Measurements from ENCODE around the gene ATG5. TPM values are rescaled to one million over a fixed set of nuclear protein-coding genes. Genes with fewer than 3 reads are reported as not detected.
"Not testable (repeated sequence)": the region's sequence is repeated elsewhere in the genome, so short reads cannot be mapped to it uniquely, and the experiment has no call there.

Gene ATG5
- polyA plus RNA-seq, 4 donors: 40.6 to 60.4 (median 50.0) TPM

DNA sequence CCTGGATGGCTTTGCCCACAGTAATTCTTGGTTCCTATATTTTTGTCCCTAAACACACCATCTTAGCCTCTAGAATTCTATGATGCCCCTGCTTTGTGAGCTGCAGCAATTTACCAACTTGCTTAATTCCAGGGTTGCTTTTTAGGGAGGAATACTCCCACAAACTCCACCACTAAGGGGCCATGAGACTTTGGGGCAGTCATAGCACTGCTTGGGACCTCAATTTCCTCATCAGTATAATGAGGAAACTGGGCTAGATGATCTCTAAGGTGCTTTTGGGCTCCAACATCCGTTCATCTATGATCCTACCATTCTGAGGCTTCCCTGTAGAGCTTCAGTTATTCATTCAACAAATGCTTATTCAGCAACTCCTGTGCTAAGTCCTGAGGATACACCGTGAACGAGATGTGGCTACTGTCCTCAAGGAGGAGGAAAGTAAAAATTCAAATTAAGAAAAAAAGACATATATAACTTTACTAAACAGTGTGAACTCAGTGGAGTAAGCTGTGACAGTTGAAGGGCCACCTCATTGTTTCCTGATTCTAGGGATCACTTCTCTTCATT is 164.2 kb downstream of the ATG5 start:
- no peak for DNase-seq (ENCODE audit: low read depth in 4 of 4, low spot score in 3 of 4)

- no peak for DNase-seq (ENCODE audit: low read depth in 4 of 4, low spot score in 3 of 4)
Observed at GRCh38 chr6:106160189-106160588, 165.4 kb downstream of the ATG5 start.

DNA sequence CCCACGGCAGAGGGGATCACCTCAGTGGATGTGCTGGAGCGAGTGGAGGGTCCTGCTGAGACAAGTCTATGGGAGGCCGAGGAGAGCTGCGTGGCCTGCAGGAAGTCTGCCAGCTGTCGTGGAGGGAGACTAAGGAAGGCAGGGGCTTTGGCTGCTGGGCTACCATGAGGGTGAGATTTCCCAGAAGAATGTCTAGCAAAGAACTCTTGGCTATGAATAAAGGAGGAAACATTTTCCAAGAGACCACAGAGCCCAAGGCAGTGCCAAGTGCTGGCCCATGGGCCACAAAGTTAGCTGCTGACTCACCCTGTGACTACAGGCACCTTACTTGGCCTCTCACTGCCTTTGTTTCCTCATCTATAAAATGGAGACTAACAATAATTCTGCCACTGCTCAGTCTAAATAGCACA is 166.0 kb downstream of the ATG5 start:
- DNase-seq (ENCODE audit: low read depth in 4 of 4, low spot score in 3 of 4): no peak

GRCh38 chr6:106158816-106159215 is 166.7 kb downstream of the ATG5 start:
- no peak for DNase-seq (ENCODE audit: low read depth in 4 of 4, low spot score in 3 of 4)

DNA sequence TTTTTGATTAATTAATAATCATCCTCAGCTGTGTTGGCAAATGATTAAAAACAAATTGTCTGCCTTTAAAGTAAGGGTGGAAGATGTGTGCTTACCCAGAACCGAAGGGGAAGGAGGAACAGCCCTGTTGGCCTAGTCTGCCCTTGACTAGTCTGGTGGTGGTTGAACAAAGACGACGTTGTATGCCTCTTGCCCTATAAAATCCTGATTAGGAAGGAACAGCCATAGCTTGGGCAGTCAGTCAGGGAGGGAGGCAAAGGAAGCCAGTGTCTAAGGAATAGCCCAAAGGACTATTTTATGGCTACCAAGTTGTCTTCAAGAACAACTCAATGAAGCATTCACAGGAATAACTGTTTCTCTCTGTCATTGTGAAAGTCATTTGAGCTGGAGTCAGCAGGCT is 168.7 kb downstream of the ATG5 start:
- DNase-seq (ENCODE audit: low read depth in 4 of 4, low spot score in 3 of 4): no peak

DNA sequence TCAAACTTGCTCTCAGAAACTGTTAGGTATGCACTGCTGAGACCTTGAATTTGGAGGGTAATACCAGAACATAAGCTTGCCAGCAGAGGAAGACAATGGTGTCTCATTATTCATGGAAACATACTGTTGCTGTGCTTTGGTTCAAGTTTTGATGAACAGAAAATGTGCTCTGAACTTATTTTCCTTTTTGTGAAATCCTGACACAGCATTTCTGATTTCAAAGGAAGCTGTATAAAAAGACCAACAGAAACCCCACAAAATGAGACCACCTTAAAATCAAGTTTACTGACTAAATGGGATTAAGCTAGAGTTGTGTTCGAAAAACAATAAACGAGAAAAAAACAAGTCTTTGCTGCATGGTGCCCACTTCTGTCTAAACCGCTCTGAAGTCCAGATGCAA is 169.1 kb downstream of the ATG5 start:
- DNase-seq (ENCODE audit: low read depth in 4 of 4, low spot score in 3 of 4): no peak

GRCh38 chr6:106155219-106155830 is 170.2 kb downstream of the ATG5 start:
- no peak for DNase-seq (ENCODE audit: low read depth in 4 of 4, low spot score in 3 of 4)

GRCh38 chr6:106154326-106154725 is 171.2 kb downstream of the ATG5 start:
- DNase-seq (ENCODE audit: low read depth in 4 of 4, low spot score in 3 of 4): no peak

DNA sequence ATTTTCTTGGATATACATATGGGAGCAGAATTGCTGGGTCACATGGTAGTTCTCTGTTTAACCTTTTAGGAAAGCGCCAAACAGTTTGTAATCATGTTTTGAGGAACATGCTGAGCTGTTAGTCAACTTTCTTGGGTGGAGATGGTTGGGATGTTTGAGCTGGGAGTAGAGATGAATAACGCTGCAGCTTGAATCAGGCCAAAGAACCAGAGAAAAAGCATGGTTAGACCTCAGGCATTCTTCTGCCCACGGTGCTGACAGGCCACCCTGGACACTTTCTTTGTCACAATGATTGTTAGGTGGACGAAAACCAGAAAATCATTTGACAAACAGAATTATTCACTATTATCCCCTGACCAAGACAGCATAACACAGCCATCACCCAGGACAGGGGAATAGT is 172.6 kb downstream of the ATG5 start:
- DNase-seq (ENCODE audit: low read depth in 4 of 4, low spot score in 3 of 4): no peak

- DNase-seq (ENCODE audit: low read depth in 4 of 4, low spot score in 3 of 4): not testable (repeated sequence)
Observed at GRCh38 chr6:106152476-106152875, 173.1 kb downstream of the ATG5 start.

GRCh38 chr6:106149472-106150069 is 176.0 kb downstream of the ATG5 start:
- DNase-seq (ENCODE audit: low read depth in 4 of 4, low spot score in 3 of 4): no peak

DNA sequence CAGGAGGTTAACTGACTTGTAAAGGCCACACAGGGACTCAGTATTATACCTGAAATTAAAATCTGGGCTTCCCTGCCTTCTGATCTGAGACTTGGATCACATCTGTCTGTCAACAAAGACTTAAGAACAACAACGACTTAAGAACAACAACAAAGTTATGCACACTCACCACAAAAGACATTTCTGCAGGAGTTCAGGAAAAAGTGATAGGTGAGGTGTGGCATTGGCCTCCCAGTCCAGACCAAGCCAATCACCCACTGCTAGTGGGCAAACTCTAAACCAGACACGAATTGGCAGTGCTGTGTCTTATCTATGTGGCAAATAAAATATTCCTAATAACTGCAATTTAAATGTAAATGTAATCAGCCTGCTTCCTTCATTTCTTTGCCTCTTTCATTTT is 178.1 kb downstream of the ATG5 start:
- DNase-seq (ENCODE audit: low read depth in 4 of 4, low spot score in 3 of 4): no peak

GRCh38 chr6:106146852-106147351 is 178.7 kb downstream of the ATG5 start:
- no peak for DNase-seq (ENCODE audit: low read depth in 4 of 4, low spot score in 3 of 4)

DNA sequence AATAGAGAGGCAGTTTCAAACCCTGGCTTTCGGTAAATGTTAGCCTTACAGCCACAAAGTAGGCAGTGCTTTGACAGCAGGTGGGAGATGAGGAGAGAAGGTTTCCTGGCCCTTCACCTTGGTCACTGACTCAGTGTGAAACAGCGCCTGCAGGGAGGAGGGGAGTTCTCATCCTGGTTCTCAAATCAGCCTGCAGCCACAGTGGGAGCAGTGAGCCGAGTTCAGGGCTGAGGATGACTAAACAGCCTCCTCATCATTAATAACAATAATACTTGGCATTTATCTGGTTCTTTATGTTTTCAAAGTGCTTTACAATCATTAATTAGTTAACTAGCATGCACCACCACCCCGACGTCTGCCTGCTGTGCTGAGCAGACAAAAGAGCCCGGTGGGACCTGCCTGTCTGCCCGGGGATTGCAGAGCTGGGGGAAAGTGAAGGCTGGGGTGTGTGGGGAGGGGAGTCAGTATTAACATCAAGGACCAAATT is 179.8 kb downstream of the ATG5 start:
- no peak for DNase-seq (ENCODE audit: low read depth in 4 of 4, low spot score in 3 of 4)

DNA sequence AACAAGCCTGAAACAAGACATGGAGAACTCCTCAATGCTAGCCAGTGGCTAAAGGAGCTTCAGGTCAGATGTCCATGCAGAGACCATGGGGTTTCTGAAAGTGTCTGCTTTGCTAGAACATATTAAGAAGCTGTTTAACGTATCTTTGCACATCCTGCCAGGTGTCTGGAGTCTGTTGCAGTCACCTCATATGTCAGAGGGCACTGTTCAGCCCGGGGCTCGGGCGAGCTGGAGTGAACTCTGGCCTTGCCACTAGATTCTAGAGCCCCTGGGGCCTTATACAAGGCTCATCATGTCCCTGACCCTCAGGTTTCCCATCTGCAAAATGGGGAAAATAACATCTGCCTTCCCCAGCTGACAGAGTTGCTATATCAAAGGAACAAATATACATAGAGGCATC is 180.4 kb downstream of the ATG5 start:
- DNase-seq (ENCODE audit: low read depth in 4 of 4, low spot score in 3 of 4): no peak

- no peak for DNase-seq (ENCODE audit: low read depth in 4 of 4, low spot score in 3 of 4)
Observed at GRCh38 chr6:106143665-106144064, 181.9 kb downstream of the ATG5 start.

DNA sequence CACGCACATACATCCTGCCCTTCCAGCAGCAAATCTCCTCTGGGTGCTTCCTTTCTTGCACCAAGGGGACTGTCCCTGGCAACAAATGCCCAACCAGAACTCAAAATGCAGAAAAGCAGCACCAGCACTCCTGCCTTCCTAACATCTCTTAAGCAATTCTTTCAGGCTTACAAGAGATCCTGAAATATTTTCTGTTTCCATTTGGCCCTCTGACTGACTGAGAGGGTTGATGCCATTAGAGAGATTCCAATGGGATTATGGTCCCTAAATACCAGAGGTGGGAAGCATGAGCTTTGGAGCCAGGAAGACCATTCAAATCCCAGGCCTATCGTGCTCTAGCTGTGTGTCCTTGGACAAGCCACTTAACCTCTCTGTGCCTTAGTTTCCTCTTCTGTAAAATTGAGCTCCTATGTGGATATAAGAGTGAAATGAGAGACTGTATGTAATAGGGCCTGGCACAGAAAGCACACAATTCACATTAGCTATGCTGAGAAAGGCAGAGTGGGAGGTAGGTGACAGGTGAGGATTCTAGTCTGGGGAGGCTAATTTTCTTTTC is 182.6 kb downstream of the ATG5 start:
- DNase-seq (ENCODE audit: low read depth in 4 of 4, low spot score in 3 of 4): no peak

DNA sequence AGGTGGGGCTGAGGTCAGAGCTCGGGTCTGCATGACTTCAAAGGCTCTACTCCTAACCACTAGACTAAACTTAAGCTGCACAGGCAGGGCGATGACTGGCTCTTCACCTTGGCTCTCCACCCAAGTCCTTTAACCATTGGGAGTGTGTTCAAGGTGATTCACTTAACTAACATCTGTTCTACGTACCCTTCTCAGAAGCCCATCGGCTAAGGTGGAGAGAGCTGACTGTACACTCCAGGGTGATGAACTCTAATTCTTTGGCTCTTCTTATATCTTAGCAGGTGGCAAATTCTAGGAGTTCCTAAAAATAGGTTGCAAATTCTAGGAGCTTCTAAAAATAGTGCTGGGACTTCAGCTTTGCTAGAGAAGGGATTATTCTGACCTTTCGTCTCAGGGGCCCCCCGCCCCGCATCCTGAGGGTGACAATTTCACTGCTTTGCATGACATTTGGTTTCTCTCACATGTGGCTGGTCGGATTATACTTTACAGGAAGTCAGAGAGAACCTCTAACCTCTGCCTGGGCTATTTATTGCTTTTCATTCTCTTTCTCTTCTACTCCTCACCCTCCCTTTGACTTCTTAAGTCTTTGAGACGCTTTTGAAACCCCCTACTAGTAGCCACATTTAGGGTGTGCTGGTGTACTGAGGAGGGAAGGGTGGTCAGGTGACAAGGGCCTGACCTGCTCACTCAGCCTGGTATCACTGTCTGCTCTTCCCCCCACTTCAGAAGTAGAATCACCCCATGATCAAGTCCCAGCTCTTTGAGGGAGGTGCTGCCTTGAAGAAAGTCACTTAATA is 183.9 kb downstream of the ATG5 start:
- DNase-seq (ENCODE audit: low read depth in 4 of 4, low spot score in 3 of 4): no peak

- no peak for DNase-seq (ENCODE audit: low read depth in 4 of 4, low spot score in 3 of 4)
Observed at GRCh38 chr6:106138151-106138550, 187.4 kb downstream of the ATG5 start.

GRCh38 chr6:106136845-106137244 is 188.7 kb downstream of the ATG5 start:
- DNase-seq (ENCODE audit: low read depth in 4 of 4, low spot score in 3 of 4): no peak
